ENCODE data around the gene ENOX1. TPM values are rescaled to one million over a fixed set of nuclear protein-coding genes. Genes with fewer than 3 reads are reported as not detected.

Gene ENOX1
- total and polyA plus RNA-seq, 2 of the 13 experiments (the other 11 are each of a cell fraction or from before 2014, with no cell fraction given): not detected

- H3K9ac ChIP-seq (ENCODE audit: insufficient read depth, low read depth, low read length): no peak overlapping the region
- H3K9me3 ChIP-seq (ENCODE audit: low read length): no peaks in the 10 kb centered on the region
- H4K20me1 ChIP-seq (ENCODE audit: insufficient read depth, low read length): no peaks in the 10 kb centered on the region
- 33% methylated on average over 3 of the region's 3 CpGs for WGBS (ENCODE audit: low lambda C conversion rate)
- H3K4me2 ChIP-seq (ENCODE audit: low read depth, low read length): no peak overlapping the region
- no peaks in the 10 kb centered on the region for H3K36me3 ChIP-seq (replicated peaks in 1 of 2; ENCODE audit: control insufficient read depth in 1 of 2, insufficient read depth in 2 of 2, low read length in 2 of 2)
- H2AFZ ChIP-seq (ENCODE audit: low read length): no peak overlapping the region
- no peak for TF ChIP-seq ZNF432 (CRISPR knock-in tag; IDR thresholded peaks at IDR 0.05; ENCODE audit: borderline replicate concordance)
- no peak for TF ChIP-seq RBM39 (IDR thresholded peaks at IDR 0.05; ENCODE audit: low read depth, low read length, poor library complexity, severe bottlenecking)
- no peak for TF ChIP-seq AGO2 (optimal IDR thresholded peaks at IDR 0.05; ENCODE audit: low read depth, low read length)
- TF ChIP-seq CREB3 (CRISPR knock-in tag; IDR thresholded peaks at IDR 0.05): no peak
- FAIRE-seq: no peak
- POLR2A ChIA-PET: no interaction called here
- H3K79me2 ChIP-seq (ENCODE audit: insufficient read depth, low read length): no peaks in the 10 kb centered on the region
- ATAC-seq: no peak
- no peak overlapping the region for H3K27ac ChIP-seq (ENCODE audit: extremely low read length, insufficient read depth, low read length)
- CTCF ChIA-PET (ENCODE audit: low intra/inter-chr PET ratio, low total read pairs): no interaction called here
- H3K4me3 ChIP-seq (replicated peaks in 1 of 3; ENCODE audit: insufficient read depth in 1 of 3, low read depth in 2 of 3, low read length in 3 of 3): no peak overlapping the region
- intact Hi-C loops (cut with micrococcal nuclease; ENCODE audit: unreplicated experiment): no loop called here
- H3K4me1 ChIP-seq (ENCODE audit: insufficient read depth, low read length): no peaks in the 10 kb centered on the region
- DNase-seq (ENCODE audit: low spot score): no peak
- BruUV-seq (replicated peaks): no TSS peak
- H3K27me3 ChIP-seq (ENCODE audit: control insufficient read depth in 1 of 2, insufficient read depth in 2 of 2, low read length in 2 of 2): no peaks in the 10 kb centered on the region
- in situ Hi-C loops (cut with HindIII; ENCODE audit: extremely low pct_ligation_motif_present, low pct_unique_long_range_greater_than_20kb): no loop called here
These were observed 362.4 kb downstream of the ENOX1 start for GRCh38 chr13:43424412-43424811.

- Histone ChIP-seq H3K4me1 (ENCODE audit: insufficient read depth, low read length) (no peaks in the 10 kb centered on the region), H3K27me3 (ENCODE audit: control insufficient read depth in 1 of 2, insufficient read depth in 2 of 2, low read length in 2 of 2) (no peaks in the 10 kb centered on the region), H2AFZ (ENCODE audit: low read length) (no peak overlapping the region), H3K4me3 (replicated peaks in 1 of 3; ENCODE audit: insufficient read depth in 1 of 3, low read depth in 2 of 3, low read length in 3 of 3) (no peak overlapping the region), H4K20me1 (ENCODE audit: insufficient read depth, low read length) (no peaks in the 10 kb centered on the region), H3K27ac (ENCODE audit: extremely low read length, insufficient read depth, low read length) (no peak overlapping the region), H3K79me2 (ENCODE audit: insufficient read depth, low read length) (no peaks in the 10 kb centered on the region), H3K4me2 (ENCODE audit: low read depth, low read length) (no peak overlapping the region), H3K9ac (ENCODE audit: insufficient read depth, low read depth, low read length) (no peak overlapping the region), H3K9me3 (ENCODE audit: low read length) (no peaks in the 10 kb centered on the region), H3K36me3 (replicated peaks in 1 of 2; ENCODE audit: control insufficient read depth in 1 of 2, insufficient read depth in 2 of 2, low read length in 2 of 2) (no peaks in the 10 kb centered on the region)
- ChIA-PET POLR2A (no interaction called here), CTCF (ENCODE audit: low intra/inter-chr PET ratio, low total read pairs) (no interaction called here)
- FAIRE-seq (no peak), ATAC-seq (no peak), DNase-seq (ENCODE audit: low spot score) (no peak)
- in situ Hi-C loops (cut with HindIII; ENCODE audit: extremely low pct_ligation_motif_present, low pct_unique_long_range_greater_than_20kb): no loop called here
- BruUV-seq (replicated peaks): no TSS peak
- intact Hi-C loops (cut with micrococcal nuclease; ENCODE audit: unreplicated experiment): no loop called here
- no peak for TF ChIP-seq THAP7 (CRISPR knock-in tag; IDR thresholded peaks at IDR 0.05)
- no peak for TF ChIP-seq MED8 (CRISPR knock-in tag; IDR thresholded peaks at IDR 0.05; ENCODE audit: insufficient replicate concordance)
- TF ChIP-seq ZNF160 (CRISPR knock-in tag; IDR thresholded peaks at IDR 0.05): no peak
- no peak for TF ChIP-seq ARNT (IDR thresholded peaks at IDR 0.05)
- no peak for TF ChIP-seq RCOR2 (CRISPR knock-in tag; IDR thresholded peaks at IDR 0.05)
- no peak for TF ChIP-seq DPF2 (CRISPR knock-in tag; IDR thresholded peaks at IDR 0.05; ENCODE audit: borderline replicate concordance, low read depth)
- no peak for TF ChIP-seq GTF2F1 (IDR thresholded peaks at IDR 0.05; ENCODE audit: low read length)
- TF ChIP-seq ETV5 (CRISPR knock-in tag; IDR thresholded peaks at IDR 0.05; ENCODE audit: borderline replicate concordance): no peak
- TF ChIP-seq HES4 (CRISPR knock-in tag; IDR thresholded peaks at IDR 0.05; ENCODE audit: borderline replicate concordance): no peak
- no peak for TF ChIP-seq KLF13 (CRISPR knock-in tag; IDR thresholded peaks at IDR 0.05)
- TF ChIP-seq NFE2L1 (CRISPR knock-in tag; IDR thresholded peaks at IDR 0.05; ENCODE audit: borderline replicate concordance): no peak
- no peak for TF ChIP-seq DMTF1 (CRISPR knock-in tag; IDR thresholded peaks at IDR 0.05)
- TF ChIP-seq TCF7 (IDR thresholded peaks at IDR 0.05; ENCODE audit: low read depth): no peak
- TF ChIP-seq MIER3 (CRISPR knock-in tag; IDR thresholded peaks at IDR 0.05; ENCODE audit: borderline replicate concordance): no peak
These were observed 364.7 kb downstream of the ENOX1 start for GRCh38 chr13:43422116-43422515.

All from HepG2 (cell line).